WTC11 (cell line): ENCODE results near the gene GSTO2.

ENCODE experiments used
- CTCF ChIP-seq: fragments of 200-600 bp; IDR thresholded peaks from 2 replicates; pipeline ENCODE4 v1.8.0; 2022; ENCODE audit warnings: antibody characterized with exemption
- HMGA2 ChIP-seq: fragments of 250-450 bp; sonication (Bioruptor Pico); IDR thresholded peaks from 2 replicates; pipeline ENCODE4 v1.4.0; 2021; ENCODE audit warnings: mild to moderate bottlenecking, moderate library complexity
- HMGXB4 ChIP-seq: sonication (generic); formaldehyde crosslinking; IDR thresholded peaks from 2 replicates; pipeline ENCODE4 v1.8.1; 2023; ENCODE audit warnings: mild to moderate bottlenecking, moderate library complexity, missing genetic modification reagents
- KAT7 ChIP-seq: sonication (generic); formaldehyde crosslinking; IDR thresholded peaks from 2 replicates; pipeline ENCODE4 v1.8.1; 2023; ENCODE audit warnings: missing genetic modification reagents, mild to moderate bottlenecking, borderline replicate concordance
- MLX ChIP-seq: sonication (generic); formaldehyde crosslinking; IDR thresholded peaks from 2 replicates; pipeline ENCODE4 v1.8.1; 2023; ENCODE audit warnings: mild to moderate bottlenecking, missing genetic modification reagents, moderate library complexity
- NFYB ChIP-seq: sonication (generic); formaldehyde crosslinking; conservative IDR thresholded peaks from 2 replicates; pipeline ENCODE4 v1.8.0; 2022; ENCODE audit warnings: low read depth, missing genetic modification reagents
- NR2C2 ChIP-seq: sonication (generic); formaldehyde crosslinking; IDR thresholded peaks from 2 replicates; pipeline ENCODE4 v1.8.0; 2022; ENCODE audit warnings: mild to moderate bottlenecking, missing genetic modification reagents
- PREB ChIP-seq: sonication (generic); formaldehyde crosslinking; IDR thresholded peaks from 2 replicates; pipeline ENCODE4 v1.8.1; 2022; ENCODE audit warnings: mild to moderate bottlenecking, missing genetic modification reagents, moderate library complexity, borderline replicate concordance
- RELA ChIP-seq: sonication (generic); formaldehyde crosslinking; IDR thresholded peaks from 2 replicates; pipeline ENCODE4 v1.8.1; 2022; ENCODE audit warnings: missing genetic modification reagents, mild to moderate bottlenecking, borderline replicate concordance
- SP1 ChIP-seq: sonication (generic); formaldehyde crosslinking; conservative IDR thresholded peaks from 2 replicates; pipeline ENCODE4 v1.8.1; 2022; ENCODE audit warnings: missing genetic modification reagents
- ZNF219 ChIP-seq: sonication (generic); formaldehyde crosslinking; IDR thresholded peaks from 2 replicates; pipeline ENCODE4 v1.8.0; 2023; ENCODE audit warnings: missing genetic modification reagents, mild to moderate bottlenecking, borderline replicate concordance
- ZNF263 ChIP-seq: sonication (generic); formaldehyde crosslinking; IDR thresholded peaks from 2 replicates; pipeline ENCODE4 v1.8.1; 2022; ENCODE audit warnings: low read depth, mild to moderate bottlenecking, moderate library complexity, missing genetic modification reagents

- TF ChIP-seq MLX (CRISPR knock-in tag) (no peak), NR2C2 (CRISPR knock-in tag) (no peak), SP1 (CRISPR knock-in tag) (no peak), CTCF (no peak), HMGA2 (no peak), ZNF263 (CRISPR knock-in tag) (no peak), ZNF219 (no peak), HMGXB4 (CRISPR knock-in tag) (no peak), KAT7 (CRISPR knock-in tag) (no peak), NFYB (CRISPR knock-in tag) (no peak), PREB (CRISPR knock-in tag) (no peak), RELA (CRISPR knock-in tag) (no peak)
Observed at GRCh38 chr10:104351919-104352318, 82.9 kb downstream of the GSTO2 start.
